Stimulated activated CD4-positive, alpha-beta T cell treated with anti-CD3 and anti-CD28 coated beads, TNF-alpha, amount 100 ng/mL, for 4 hours (primary cell): ENCODE measurements around the gene INO80D.
"Not testable (repeated sequence)": the region's sequence is repeated elsewhere in the genome, so short reads cannot be mapped to it uniquely, and the experiment has no call there.

Experiments used
- DNase-seq, 3 experiments: peaks; one replicate each; pipeline ENCODE4 v3.0.0-alpha.2; 2020; ENCODE audit warnings: low read depth in 3 of 3

INO80D gene

DNA sequence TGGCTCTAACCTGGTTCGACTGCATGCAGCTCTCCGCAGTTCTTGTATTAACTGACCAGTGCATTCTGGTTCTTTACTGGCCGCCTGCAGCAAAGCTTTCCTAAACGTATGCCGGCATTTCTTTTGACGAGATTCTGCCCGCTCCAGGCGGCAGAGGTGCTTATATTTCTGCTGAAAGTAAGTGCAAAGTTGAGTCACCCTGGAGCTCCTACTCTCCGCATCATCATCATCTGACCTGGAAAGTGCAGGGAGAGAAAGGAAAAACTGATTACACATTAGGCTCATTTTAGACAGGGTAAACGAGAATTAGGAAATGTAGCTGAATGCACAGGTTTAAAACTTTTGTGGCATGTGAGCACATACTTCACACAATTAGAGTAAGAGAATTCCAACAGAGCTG lies 57.9 kb downstream of the INO80D start:
- DNase-seq: no peak

- no peak for DNase-seq
These were observed 62.8 kb downstream of the INO80D start for GRCh38 chr2:206023183-206023582.

GRCh38 chr2:206020171-206020570 lies 65.8 kb downstream of the INO80D start:
- DNase-seq: no peak

GRCh38 chr2:206015746-206016145 lies 70.2 kb downstream of the INO80D start:
- DNase-seq: not testable (repeated sequence)

DNA sequence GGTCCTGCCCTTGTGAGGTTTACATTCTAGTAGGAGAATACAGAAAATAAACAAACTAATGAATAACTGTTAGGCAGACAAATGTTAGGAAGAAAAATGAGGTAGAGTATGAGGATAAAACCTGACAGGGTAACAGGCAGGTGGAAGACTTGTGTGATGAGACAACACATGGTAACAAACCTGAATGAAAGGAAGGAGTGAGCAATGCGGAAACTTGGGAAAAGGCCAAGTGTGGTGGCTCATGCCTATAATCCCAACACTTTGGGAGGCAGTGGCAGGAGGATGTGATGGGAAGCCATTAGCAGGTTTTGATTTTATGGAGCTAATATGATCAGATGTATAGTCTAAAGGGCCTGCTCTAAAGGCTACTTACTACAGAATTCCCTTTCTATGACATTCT lies 74.2 kb downstream of the INO80D start:
- DNase-seq: no peak

DNA sequence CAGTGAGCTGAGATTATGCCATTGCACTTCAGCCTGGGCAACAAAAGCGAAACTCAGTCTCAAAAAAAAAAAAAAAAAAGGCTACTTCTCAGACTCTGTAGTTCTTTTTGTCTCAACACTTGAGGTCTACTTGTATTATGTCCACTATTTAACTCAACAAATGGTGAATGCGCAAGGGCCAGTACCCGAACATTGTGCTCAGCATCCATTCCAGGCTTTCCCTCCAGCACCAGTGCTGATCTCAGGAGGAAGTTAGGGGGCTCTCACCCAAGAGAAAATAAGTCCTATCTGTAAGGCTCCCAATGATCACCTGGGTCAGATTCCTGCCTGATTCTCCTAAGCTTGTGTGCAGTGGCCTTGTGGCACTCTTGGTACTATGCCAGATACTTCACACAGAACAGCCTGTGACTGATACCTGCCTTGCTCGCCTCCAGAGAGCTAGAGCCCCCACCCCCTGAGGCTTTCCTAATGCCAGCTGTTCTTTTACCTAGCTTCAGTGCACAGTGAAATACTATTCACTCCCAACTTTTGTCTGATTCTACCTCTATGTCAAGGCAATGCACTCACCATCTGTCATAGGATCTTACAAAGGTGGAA lies 74.9 kb downstream of the INO80D start:
- DNase-seq: no peak

DNA sequence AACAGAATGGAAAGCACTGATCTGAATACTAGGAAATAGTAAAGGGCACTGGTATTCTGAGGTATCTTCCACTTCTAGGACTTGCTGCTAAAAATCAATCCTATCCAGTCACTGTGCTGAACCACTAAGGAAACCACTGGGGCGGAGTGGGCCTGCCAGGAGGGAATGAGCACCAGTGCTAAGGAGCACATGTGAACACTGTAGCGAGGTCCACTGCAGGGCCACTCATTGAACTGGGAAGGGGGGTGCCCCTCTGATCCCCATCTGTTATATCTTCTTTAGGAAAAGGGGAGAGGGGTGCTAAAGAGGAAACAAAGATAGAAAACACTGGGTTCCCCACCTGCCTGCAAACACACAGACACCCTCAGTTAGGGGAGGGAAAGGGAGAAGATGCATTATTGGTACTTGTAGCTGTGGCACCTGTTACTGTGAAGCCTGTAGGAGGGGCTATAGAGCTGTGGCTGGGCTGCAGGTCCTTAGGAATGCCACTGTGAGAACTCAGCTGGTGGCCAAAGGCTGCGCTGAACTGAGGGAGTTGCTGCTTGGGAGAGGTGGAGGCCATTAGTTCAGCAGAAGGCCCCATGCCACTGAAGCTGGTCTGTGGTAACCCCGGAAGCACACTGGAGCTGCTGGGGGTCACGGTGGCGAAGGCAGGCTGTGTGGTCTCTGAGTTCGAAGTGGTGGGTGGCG lies 81.8 kb downstream of the INO80D start:
- no peak for DNase-seq

DNA sequence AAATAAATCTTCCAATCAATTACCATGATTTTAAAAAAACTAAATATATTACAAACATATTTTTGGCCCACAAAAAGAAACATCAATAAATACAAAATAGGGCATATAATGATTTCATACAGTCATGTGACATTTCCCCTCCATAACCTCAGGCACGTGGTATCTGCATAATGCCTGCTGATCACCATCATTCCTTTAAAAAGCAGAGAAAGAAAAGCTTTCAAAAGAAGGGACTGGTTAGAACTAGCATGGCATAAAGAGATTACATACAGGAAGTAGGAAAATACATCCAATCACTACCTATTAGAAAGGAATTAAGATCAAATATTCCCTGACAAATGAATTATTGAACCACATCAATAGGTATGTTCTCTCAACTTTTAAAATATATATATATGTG lies 83.5 kb downstream of the INO80D start:
- no peak for DNase-seq

- no peak for DNase-seq
These were observed 84.1 kb downstream of the INO80D start for GRCh38 chr2:206001912-206002311.

- no peak for DNase-seq
These were observed 85.2 kb downstream of the INO80D start for GRCh38 chr2:206000776-206001175.

DNA sequence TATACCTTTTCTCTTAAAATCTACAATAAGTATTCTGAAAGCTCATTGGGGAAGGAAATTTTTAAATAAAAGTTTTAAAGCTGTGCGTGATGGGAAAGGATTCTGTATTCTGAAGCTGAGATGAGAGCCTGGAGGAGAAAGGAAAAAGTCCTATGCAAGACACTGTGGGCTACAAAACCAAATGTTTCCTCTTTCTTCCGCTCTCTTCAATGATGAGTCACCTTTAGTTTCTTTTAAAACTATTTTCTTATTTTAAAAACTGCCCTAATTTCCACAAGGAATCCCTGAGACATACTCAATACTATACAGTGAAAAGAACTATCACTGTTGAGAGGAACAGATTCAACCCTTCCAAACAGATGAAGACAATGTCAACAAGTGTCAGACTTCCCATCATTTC lies 87.4 kb downstream of the INO80D start:
- no peak for DNase-seq

GRCh38 chr2:205996161-205996560 lies 89.8 kb downstream of the INO80D start:
- DNase-seq: no peak

GRCh38 chr2:205995260-205995659 lies 90.7 kb downstream of the INO80D start:
- no peak for DNase-seq

DNA sequence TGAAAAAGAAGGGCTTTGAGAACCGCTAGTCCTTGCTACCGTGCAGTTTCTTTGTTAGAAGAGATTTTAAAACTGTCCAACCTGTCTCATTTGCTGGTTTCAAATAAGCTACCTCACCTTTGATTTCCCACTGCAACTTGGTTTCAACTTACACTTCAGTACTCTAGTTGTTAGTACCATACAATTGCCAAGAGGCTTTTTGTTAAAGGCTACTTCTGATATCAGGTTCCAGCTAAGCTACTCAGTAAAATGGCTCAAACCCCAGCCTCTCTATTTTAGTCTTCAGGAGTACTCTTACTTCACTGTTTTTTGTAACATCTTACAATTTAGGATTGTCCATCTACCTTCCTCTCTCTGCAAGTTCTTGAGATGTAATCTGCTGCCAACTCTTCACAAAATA lies 91.6 kb downstream of the INO80D start:
- no peak for DNase-seq

- no peak for DNase-seq
These were observed 95.9 kb downstream of the INO80D start for GRCh38 chr2:205990104-205990503.

GRCh38 chr2:205989271-205990071 lies 96.5 kb downstream of the INO80D start:
- DNase-seq: no peak

- DNase-seq: not testable (repeated sequence)
These were observed 97.3 kb downstream of the INO80D start for GRCh38 chr2:205988681-205989080.

GRCh38 chr2:205988274-205988673 lies 97.7 kb downstream of the INO80D start:
- no peak for DNase-seq

DNA sequence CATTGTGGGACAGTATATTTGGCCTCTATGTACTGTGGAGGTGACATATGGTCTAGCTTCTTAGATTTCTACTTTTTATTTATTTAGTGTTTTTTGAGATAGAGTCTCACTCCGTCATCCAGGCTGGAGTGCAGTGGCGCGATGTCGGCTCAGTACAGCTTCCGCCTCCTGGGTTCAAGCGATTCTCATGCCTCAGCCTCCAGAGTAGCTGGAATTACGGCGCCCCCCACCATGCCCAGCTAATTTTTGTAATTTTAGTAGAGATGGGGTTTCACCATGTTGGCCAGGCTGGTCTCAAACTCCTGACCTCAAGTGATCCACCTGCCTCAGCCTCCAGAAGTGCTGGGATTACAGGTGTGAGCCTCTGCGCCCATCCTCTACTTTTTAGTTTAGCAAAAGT lies 99.6 kb downstream of the INO80D start:
- not testable (repeated sequence) for DNase-seq

DNA sequence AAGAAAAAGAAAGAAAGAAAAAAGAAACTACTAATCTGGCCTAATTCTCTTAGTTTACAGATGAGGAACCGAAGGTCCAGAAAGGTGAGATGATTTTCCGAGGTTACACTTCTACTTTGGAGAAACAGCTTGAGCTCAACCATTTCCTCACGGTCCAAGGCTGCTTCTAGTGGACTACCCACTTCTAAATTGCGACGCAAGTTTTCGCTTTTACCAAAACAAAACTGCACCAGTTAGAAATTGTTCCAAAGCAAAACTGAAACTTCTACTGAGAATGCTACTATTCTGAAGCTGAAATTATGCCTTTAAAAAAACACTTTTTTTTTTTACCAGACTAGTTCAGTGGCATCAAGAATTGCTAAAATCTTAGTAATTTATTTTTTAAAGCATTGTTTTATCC lies 101.6 kb downstream of the INO80D start:
- no peak for DNase-seq

- no peak for DNase-seq
These were observed 103.1 kb downstream of the INO80D start for GRCh38 chr2:205982776-205983327.

DNA sequence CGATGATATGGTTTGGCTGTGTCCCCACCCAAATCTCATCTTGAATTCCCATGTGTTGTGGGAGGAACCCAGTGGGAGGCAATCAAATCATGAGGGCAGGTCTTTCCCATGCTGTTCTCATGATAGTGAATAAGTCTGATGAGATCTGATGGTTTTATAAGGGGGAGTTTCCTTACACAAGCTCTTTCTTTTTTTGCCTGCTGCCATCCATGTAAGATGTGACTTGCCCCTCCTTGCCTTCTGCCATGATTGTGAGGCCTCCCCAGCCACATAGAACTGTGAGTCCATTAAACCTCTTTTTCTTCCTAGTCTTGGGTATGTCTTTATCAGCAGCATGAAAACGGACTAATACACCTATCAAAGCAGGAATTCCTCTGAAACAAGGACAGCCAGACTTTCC lies 107.2 kb downstream of the INO80D start:
- DNase-seq: not testable (repeated sequence)

DNA sequence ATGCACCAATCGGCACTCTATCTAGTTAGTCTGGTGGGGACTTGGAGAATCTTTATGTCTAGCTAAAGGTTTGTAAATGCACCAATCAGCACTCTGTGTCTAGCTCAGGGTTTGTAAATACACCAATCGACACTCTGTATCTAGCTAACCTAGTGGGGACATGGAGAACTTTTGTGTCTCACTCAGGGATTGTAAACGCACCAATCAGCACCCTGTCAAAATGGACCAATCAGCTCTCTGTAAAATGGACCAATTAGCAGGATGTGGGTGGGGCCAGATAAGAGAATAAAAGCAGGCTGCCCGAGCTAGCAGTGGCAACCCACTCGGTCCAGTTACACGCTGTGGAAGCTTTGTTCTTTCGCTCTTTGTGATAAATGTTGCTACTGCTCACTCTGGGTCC lies 108.3 kb downstream of the INO80D start:
- not testable (repeated sequence) for DNase-seq
